ENCODE data around the gene ARMC8. TPM values are rescaled to one million over a fixed set of nuclear protein-coding genes. Genes with fewer than 3 reads are reported as not detected.

Gene ARMC8
- total and polyA plus RNA-seq, 2 of the 8 experiments (the other 6 are each of a cell fraction or from before 2014, with no cell fraction given) = 47.3 to 58.5 TPM

DNA sequence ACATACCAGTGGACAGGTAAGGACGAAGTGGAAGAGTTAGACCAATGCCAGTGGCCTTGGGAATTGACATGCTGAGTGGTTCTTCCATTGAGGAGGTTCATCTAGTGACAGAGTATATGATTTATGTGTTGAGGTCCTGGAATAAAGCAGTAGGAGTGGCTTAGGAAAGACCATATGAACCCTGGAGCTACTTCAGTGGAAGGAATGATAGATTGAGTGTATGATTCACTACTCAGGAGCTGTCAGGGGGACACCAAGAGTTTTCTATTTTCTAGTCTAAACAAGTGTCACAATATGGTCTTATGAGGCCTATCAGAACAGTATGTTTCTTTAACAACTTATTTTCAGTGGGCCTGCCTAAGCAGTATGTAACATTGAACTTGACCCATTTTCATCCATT lies 78.6 kb downstream of the ARMC8 start:
- H3K27me3 ChIP-seq (replicated peaks in 1 of 4; ENCODE audit: control insufficient read depth in 3 of 4, extremely low read depth in 1 of 4, insufficient read depth in 3 of 4, low read length in 3 of 4) = no peaks in the 10 kb centered on the region
- no peak for FAIRE-seq
- ChIA-PET POLR2A (ENCODE audit: partially characterized antibody) (no interaction called here), CTCF (ENCODE audit: partially characterized antibody) (interaction anchor here (1.4 kb wide), 1 partner anchor 51 kb away, joined by 3 read pairs; no protein-coding TSS in a partner anchor)
- TF ChIP-seq JUN (IDR thresholded peaks at IDR 0.05; ENCODE audit: low read depth, low read length) = no peak
- TF ChIP-seq EZH2 (IDR thresholded peaks at IDR 0.05; ENCODE audit: low read depth, low read length, severe bottlenecking) = no peak
- H3K36me3 ChIP-seq (ENCODE audit: control insufficient read depth in 2 of 4, insufficient read depth in 4 of 4, low read length in 3 of 4) = peaks cover 0 to 14% (median 5%) of the 10 kb centered on the region in 4 experiments; a peak in 5 of 8 replicates
- no peak overlapping the region for H3K4ac ChIP-seq (replicated peaks; ENCODE audit: insufficient read length, low read depth, low read length)
- H3K79me1 ChIP-seq (ENCODE audit: low read depth, low read length) = no peaks in the 10 kb centered on the region
- H2BK120ac ChIP-seq (replicated peaks; ENCODE audit: low read depth, low read length) = no peak overlapping the region
- no peak overlapping the region for H2AK5ac ChIP-seq (ENCODE audit: low read depth, low read length)
- H3K56ac ChIP-seq (replicated peaks; ENCODE audit: insufficient read length, low read depth, low read length) = no peak overlapping the region
- no peaks in the 10 kb centered on the region for H3K79me2 ChIP-seq (ENCODE audit: control insufficient read depth in 1 of 2, insufficient read depth in 2 of 2, low read length in 2 of 2)
- no peak overlapping the region for H2BK20ac ChIP-seq (ENCODE audit: low read length)
- DNase-seq (ENCODE audit: low read depth in 1 of 2, low spot score in 2 of 2) = no peak
- no peak overlapping the region for H2BK12ac ChIP-seq (ENCODE audit: low read depth, low read length)
- H3K4me2 ChIP-seq (ENCODE audit: insufficient read depth in 1 of 2, low read depth in 2 of 2, low read length in 2 of 2) = no peak overlapping the region
- no peak overlapping the region for H2BK15ac ChIP-seq (ENCODE audit: low read length)
- no peak overlapping the region for H2BK5ac ChIP-seq (ENCODE audit: low read depth, low read length)
- no peak overlapping the region for H2AFZ ChIP-seq (ENCODE audit: low read length)
- H3K9me3 ChIP-seq (ENCODE audit: insufficient read depth in 2 of 2, low read depth in 1 of 2, low read length in 1 of 2) = no peaks in the 10 kb centered on the region
- no peaks in the 10 kb centered on the region for H3K23me2 ChIP-seq (ENCODE audit: low read depth, low read length)
- H3K27ac ChIP-seq (ENCODE audit: low read depth, low read length) = no peak overlapping the region
- no peaks in the 10 kb centered on the region for H4K20me1 ChIP-seq (replicated peaks in 1 of 2; ENCODE audit: control insufficient read depth in 1 of 2, insufficient read depth in 2 of 2, low read length in 2 of 2)
- H3K4me1 ChIP-seq (replicated peaks in 1 of 4; ENCODE audit: control insufficient read depth in 3 of 4, insufficient read depth in 4 of 4, low read length in 3 of 4) = no peaks in the 10 kb centered on the region
- no peak overlapping the region for H3K9ac ChIP-seq (replicated peaks in 1 of 4; ENCODE audit: extremely low read depth in 1 of 4, low read depth in 3 of 4, low read length in 3 of 4)
- no peak overlapping the region for H3K23ac ChIP-seq (ENCODE audit: insufficient read length)
- no peak overlapping the region for H4K5ac ChIP-seq (ENCODE audit: insufficient read length, low read depth, low read length)
- no peak overlapping the region for H4K91ac ChIP-seq (replicated peaks; ENCODE audit: insufficient read length, low read length)
- WGBS, 2 experiments (ENCODE audit: extremely low coverage in 1 of 2, insufficient coverage in 1 of 2, insufficient read length in 1 of 2, insufficient replicate concordance in 2 of 2, low coverage in 1 of 2, low lambda C conversion rate in 2 of 2, missing lambda C conversion rate in 1 of 2) = 87% methylated on average over 1 of the region's 1 CpG; no CpG with 5 or more reads in 1 of the 2 experiments
- no peak overlapping the region for H3K4me3 ChIP-seq (ENCODE audit: extremely low read depth in 1 of 4, insufficient read depth in 2 of 4, low read depth in 3 of 4, low read length in 4 of 4)
- H3K14ac ChIP-seq (ENCODE audit: insufficient read length) = no peak overlapping the region
- no peak overlapping the region for H4K8ac ChIP-seq (ENCODE audit: extremely low read depth, insufficient read depth, low read length)
- no peak overlapping the region for H3K18ac ChIP-seq (ENCODE audit: extremely low read depth, low read length)

Measured in H1 (cell line).